AG09319 (cell line): Measurements from ENCODE around the gene B3GNT9.

Experiments
- DNase-seq: peaks from one replicate; pipeline ENCODE4 v3.0.0-alpha.2; 2010; ENCODE audit warnings: low read depth; ENCODE audit errors: extremely low read depth
- CTCF ChIP-seq: IDR thresholded peaks from 2 replicates; pipeline ENCODE4 v1.5.1; 2011; ENCODE audit warnings: low read depth, mild to moderate bottlenecking, inconsistent platforms, low read length, moderate library complexity

Gene B3GNT9

GRCh38 chr16:67114793-67115192 is 36.0 kb downstream of the B3GNT9 start:
- no peak for TF ChIP-seq CTCF
- no peak for DNase-seq

- no peak for TF ChIP-seq CTCF
- DNase-seq = no peak
Measured at GRCh38 chr16:67112591-67113399, 38.0 kb downstream of the B3GNT9 start.

GRCh38 chr16:67111951-67112444 is 38.8 kb downstream of the B3GNT9 start:
- no peak for TF ChIP-seq CTCF
- no peak for DNase-seq

GRCh38 chr16:67109407-67110135 is 41.2 kb downstream of the B3GNT9 start, which contains the start of gene PHAF1:
PHAF1 (plus strand) TSS chr16:67109941; CDS start chr16:67110176, 235 bp downstream.
- no peak for TF ChIP-seq CTCF
- DNase-seq = peak; percentile 63

GRCh38 chr16:67108931-67109406 is 41.8 kb downstream of the B3GNT9 start:
- DNase-seq = no peak
- TF ChIP-seq CTCF = no peak

- no peak for DNase-seq
- no peak for TF ChIP-seq CTCF
Measured at GRCh38 chr16:67108489-67108888, 42.3 kb downstream of the B3GNT9 start.

- DNase-seq = no peak
- no peak for TF ChIP-seq CTCF
Measured at GRCh38 chr16:67105881-67106280, 44.9 kb downstream of the B3GNT9 start.
